Heart right ventricle (tissue), 16 donors: Measurements from ENCODE around the gene RAPGEF2. TPM values are rescaled to one million over a fixed set of nuclear protein-coding genes. Genes with fewer than 3 reads are reported as not detected.

ENCODE experiments used
- ATAC-seq, 8 donors: fragments of 200-7000 bp; cut with Tn5 transposase; one replicate each; pipeline ENCODE4 v1.9.1; 2020; ENCODE audit warnings: mild to moderate bottlenecking in 8 of 8, moderate library complexity in 8 of 8, moderate number of reproducible peaks in 1 of 8
- DNase-seq, 2 donors: peaks; one replicate each; pipeline ENCODE4 v3.0.0-alpha.2; 2020
- H3K27ac ChIP-seq, 10 donors: fragments of 200-600 bp; sonication (generic) in 2 of 10; one replicate each; pipeline versions ENCODE4 v1.5.0 to v1.8.0; 2020 to 2022; ENCODE audit warnings: mild to moderate bottlenecking in 3 of 10
- H3K27me3 ChIP-seq, 7 donors: fragments of 200-600 bp; one replicate each; pipeline ENCODE4 v1.8.0; 2021 to 2022; ENCODE audit warnings: mild to moderate bottlenecking in 2 of 7
- H3K36me3 ChIP-seq, 9 donors: fragments of 200-600 bp; sonication (generic) in 1 of 9; one replicate each; pipeline versions ENCODE4 v1.5.0 to v1.8.0; 2020 to 2022; ENCODE audit warnings: mild to moderate bottlenecking in 2 of 9
- H3K4me1 ChIP-seq, 9 donors: fragments of 200-600 bp; sonication (generic) in 1 of 9; one replicate each; pipeline versions ENCODE4 v1.5.0 to v1.8.0; 2020 to 2022; ENCODE audit warnings: mild to moderate bottlenecking in 4 of 9
- H3K4me3 ChIP-seq, 10 donors: fragments of 200-600 bp; sonication (generic) in 2 of 10; one replicate each; pipeline versions ENCODE4 v1.5.0 to v1.8.0; 2020 to 2022; ENCODE audit warnings: mild to moderate bottlenecking in 7 of 10, moderate library complexity in 2 of 10
- H3K9me3 ChIP-seq, 11 donors: fragments of 200-600 bp in 10 of 11; sonication (generic) in 2 of 11; one replicate each; pipeline versions ENCODE4 v1.5.0 to v1.8.0; 2013 to 2022; ENCODE audit warnings: mild to moderate bottlenecking in 2 of 11, control low read depth in 1 of 11, moderate library complexity in 1 of 11
- WGBS, 2 donors: extraction: QIAGEN DNeasy Blood & Tissue Kit; methylation state at CpG; one replicate each; pipeline ENCODE4 v1.1.7; 2013; ENCODE audit warnings: inconsistent platforms in 1 of 2; 5-methylcytosine and 5-hydroxymethylcytosine counted together
- intact Hi-C, 10 donors: fragments of 100-400 bp; cut with DNase I; formaldehyde crosslinking; loops; one replicate each; pipeline versions ENCODE4 v1.11.1 to v1.14.2; 2022
- polyA plus RNA-seq, 2 donors: library from polyadenylated mRNA; stranded (reverse); fragments of 200-250 nt; gene quantifications; one replicate each; pipeline ENCODE4 v1.2.3, GENCODE V29; 2013
- total RNA-seq, 10 donors: library from RNA; stranded (reverse); fragmentation: NEBNext Ultra II Directional in 3 of 10; extraction: Animal tissue kit (Norgen Biotek cat#: 25700) in 3 of 10; gene quantifications; one replicate each; pipeline versions ENCODE4 v1.2.1 to v1.2.4, GENCODE V29; 2021 to 2023
- TF ChIP-seq, protein P1 (sequence below), 9 donors: fragments of 200-600 bp; sonication (generic) in 2 of 9; IDR thresholded peaks; one replicate each; pipeline versions ENCODE4 v1.5.0 to v1.8.0; 2021 to 2022; ENCODE audit warnings: antibody characterized with exemption in 9 of 9, mild to moderate bottlenecking in 5 of 9, moderate library complexity in 1 of 9
- donor health status: Arrhythmogenic right ventricular cardiomyopathy.
- donor health status: ischemic (EF 13 %, LVEDD 7.1; RV severe dilation, severe dysfunction).
- donor health status: healthy with polysubstance abuse.
- donor health status: DM: no; HTN: yes; CAD: no.
- donor health status: DM: no; HTN: no; CAD: no.
- donor health status: ischemic (EF 25% LVEDD 6.9; RV normal size, moderate dysfunction).
- donor health status: ischemic (EF 25% LVEDD 5.7; RV mildly dilated, moderate dysfunction).
- donor health status: healthy.
- donor health status: DM: yes; HTN: yes; CAD: no.
- donor health status: Ischemic cardiomyopathy.
- donor health status: ischemic (EF 35%, LVEDD 5.7; RV mildly dilated, moderate dysfunction).
- donor health status: nonischemic (EF 11% LVEDD 7.7; RV severe dilation, severe dysfunction).
- donor health status: DM: yes; HTN: yes; CAD: no.
- donor health status: PGD.
- donor health status: ischemic (EF 29% LVEDD 5.4; RV normal size, mild dysfunction).
- donor health status: nonischemic (EF 23%, LVEDD 6.1; RV moderate dilation, normal function).

The RAPGEF2 gene
- total and polyA plus RNA-seq, 12 donors = 9.2 to 68.8 (median 53.7) TPM

DNA sequence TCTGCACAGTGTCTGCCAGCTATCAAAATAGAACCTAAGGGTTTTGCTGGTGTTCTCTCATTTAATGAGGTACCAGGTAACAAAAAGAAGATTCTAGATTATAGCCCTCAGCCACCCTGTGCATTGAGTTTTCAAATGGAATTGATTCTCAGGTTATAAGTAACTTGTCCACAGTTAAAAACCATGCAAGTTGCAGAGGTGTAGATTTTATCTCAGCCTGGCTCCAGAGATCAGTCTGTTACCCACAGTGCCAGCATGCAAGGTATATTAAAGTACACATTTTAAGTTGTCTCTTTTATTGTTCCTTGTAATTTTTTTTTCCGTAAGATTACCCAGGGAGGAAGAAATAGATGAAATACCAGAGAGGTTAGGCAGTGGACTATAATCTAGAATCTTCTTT, 59.7 kb downstream of the RAPGEF2 start:
- DNase-seq (no peak), ATAC-seq (no peak)
- Histone ChIP-seq H3K4me3 (no peak overlapping the region), H3K27ac (no peak overlapping the region), H3K36me3 (no peaks in the 10 kb centered on the region), H3K9me3 (no peaks in the 10 kb centered on the region), H3K4me1 (peaks cover 0 to 96% (median 63%) of the 10 kb centered on the region in 9 donors), H3K27me3 (no peaks in the 10 kb centered on the region)
- TF ChIP-seq, protein P1, sequence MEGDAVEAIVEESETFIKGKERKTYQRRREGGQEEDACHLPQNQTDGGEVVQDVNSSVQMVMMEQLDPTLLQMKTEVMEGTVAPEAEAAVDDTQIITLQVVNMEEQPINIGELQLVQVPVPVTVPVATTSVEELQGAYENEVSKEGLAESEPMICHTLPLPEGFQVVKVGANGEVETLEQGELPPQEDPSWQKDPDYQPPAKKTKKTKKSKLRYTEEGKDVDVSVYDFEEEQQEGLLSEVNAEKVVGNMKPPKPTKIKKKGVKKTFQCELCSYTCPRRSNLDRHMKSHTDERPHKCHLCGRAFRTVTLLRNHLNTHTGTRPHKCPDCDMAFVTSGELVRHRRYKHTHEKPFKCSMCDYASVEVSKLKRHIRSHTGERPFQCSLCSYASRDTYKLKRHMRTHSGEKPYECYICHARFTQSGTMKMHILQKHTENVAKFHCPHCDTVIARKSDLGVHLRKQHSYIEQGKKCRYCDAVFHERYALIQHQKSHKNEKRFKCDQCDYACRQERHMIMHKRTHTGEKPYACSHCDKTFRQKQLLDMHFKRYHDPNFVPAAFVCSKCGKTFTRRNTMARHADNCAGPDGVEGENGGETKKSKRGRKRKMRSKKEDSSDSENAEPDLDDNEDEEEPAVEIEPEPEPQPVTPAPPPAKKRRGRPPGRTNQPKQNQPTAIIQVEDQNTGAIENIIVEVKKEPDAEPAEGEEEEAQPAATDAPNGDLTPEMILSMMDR (IDR thresholded peaks at IDR 0.05) = no peak
- WGBS, 2 donors = 89 to 92% methylated on average over 1 of the region's 1 CpG
- intact Hi-C loops = no loop called here

DNA sequence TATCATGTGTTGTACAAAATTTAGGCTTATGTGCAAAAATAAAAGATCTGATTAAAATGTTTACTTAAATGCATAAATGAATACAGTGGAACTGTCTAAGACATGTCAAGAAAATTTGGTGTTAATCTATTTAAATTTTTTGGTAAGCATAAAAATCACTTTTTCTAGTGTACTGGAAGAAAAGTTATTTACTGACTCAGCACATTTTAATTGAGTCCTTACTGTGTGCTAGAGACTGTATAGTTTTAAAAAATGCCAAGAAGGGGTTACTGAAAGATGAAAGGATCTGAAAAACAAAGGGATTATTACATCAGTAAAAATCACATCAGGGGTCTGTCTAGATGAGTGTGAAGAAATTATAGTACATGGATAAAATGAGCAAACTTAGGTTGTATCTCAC, 60.6 kb downstream of the RAPGEF2 start:
- TF ChIP-seq, protein P1 (IDR thresholded peaks at IDR 0.05) = no peak
- no peak overlapping the region for H3K4me3 ChIP-seq
- no peaks in the 10 kb centered on the region for H3K27me3 ChIP-seq
- no peak for ATAC-seq
- peaks cover 0 to 96% (median 56%) of the 10 kb centered on the region in 9 donors for H3K4me1 ChIP-seq
- H3K27ac ChIP-seq = no peak overlapping the region
- no peaks in the 10 kb centered on the region for H3K36me3 ChIP-seq
- no peaks in the 10 kb centered on the region for H3K9me3 ChIP-seq
- no peak for DNase-seq
- intact Hi-C loops = no loop called here

DNA sequence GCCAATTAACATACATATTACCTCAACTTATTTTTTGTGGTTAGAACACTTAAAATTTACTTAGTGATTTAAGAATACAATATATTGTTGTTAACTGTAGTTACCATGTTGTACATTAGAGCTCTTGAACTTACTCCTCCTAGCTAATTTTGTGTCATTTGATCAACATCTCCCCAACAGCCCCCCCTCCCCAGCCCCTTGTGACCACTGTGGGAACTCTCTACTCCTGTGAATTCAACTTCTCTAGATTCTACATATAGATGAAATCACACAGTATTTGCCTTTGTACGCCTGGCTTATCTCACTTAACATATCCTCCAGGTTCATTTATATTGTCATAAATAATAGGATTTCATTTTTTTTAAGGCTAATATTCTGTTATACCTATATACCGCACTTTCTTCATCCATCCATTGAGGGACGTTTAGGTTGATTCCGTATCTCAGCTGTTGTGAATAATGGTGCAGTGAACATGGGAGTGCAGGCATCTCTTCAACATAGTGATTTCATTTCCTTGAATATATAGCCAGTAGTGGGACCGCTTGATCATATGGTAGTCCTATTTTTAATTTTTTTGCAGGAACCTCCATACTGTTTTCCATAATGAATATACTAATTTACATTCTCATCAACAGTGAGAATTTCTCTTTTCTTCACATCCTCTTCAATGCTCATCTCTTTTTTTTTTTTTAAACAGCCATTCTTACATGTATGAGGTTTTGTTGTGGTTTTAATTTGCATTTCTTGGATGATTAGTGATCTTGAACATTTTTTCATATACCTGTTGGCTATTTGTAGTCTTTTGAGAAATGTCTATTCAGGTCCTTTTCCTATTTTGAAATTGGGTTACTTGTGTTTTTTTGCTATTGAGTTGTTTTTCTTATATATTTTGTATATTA, 66.8 kb downstream of the RAPGEF2 start:
- TF ChIP-seq, protein P1 (IDR thresholded peaks at IDR 0.05) = no peak
- no peak overlapping the region for H3K4me3 ChIP-seq
- H3K27me3 ChIP-seq = no peaks in the 10 kb centered on the region
- intact Hi-C loops = loop anchor here in 9 of 10 donors (5.0 to 10.0 kb wide), 7 partner anchors 65 to 445 kb away; partner anchors contain the start of genes PPID (in 4 of the 9) and RAPGEF2 (in 4 of the 9)
- no peak overlapping the region for H3K27ac ChIP-seq
- H3K9me3 ChIP-seq = no peaks in the 10 kb centered on the region
- ATAC-seq (no peak), DNase-seq (no peak)
- WGBS, 2 donors = 95 to 98% methylated on average over 5 of the region's 5 CpGs
- H3K36me3 ChIP-seq = no peaks in the 10 kb centered on the region
- H3K4me1 ChIP-seq = peaks cover 0 to 94% (median 51%) of the 10 kb centered on the region in 9 donors

DNA sequence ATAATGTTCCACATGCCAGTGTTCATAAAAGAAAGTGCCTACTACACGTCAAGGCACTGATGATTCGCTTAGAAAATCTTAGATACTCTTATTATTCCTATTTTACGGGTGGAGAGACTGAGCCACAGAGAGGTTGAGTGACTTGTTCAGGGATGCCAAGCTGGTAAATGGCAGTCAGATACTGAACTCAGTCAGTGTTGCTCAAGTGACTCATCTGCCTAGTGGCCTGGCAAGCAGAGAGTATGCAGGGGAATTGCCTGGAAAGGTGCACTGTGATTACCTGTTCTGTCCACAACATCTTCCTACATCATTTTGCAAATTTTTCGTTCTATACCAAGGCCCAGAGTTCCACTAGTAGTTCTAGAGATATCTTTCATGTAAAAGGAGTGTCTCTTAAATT, 68.4 kb downstream of the RAPGEF2 start:
- no peak for DNase-seq
- intact Hi-C loops = loop anchor here in 9 of 10 donors (5.0 to 10.0 kb wide), 7 partner anchors 66 to 446 kb away; partner anchors contain the start of genes PPID (in 4 of the 9) and RAPGEF2 (in 4 of the 9)
- Histone ChIP-seq H3K9me3 (no peaks in the 10 kb centered on the region), H3K4me1 (peaks cover 11 to 96% (median 55%) of the 10 kb centered on the region in 9 donors), H3K4me3 (no peak overlapping the region), H3K27me3 (no peaks in the 10 kb centered on the region), H3K27ac (peak overlapping the region in 1 of 10 donors; percentile 81), H3K36me3 (no peaks in the 10 kb centered on the region)
- no peak for ATAC-seq
- TF ChIP-seq, protein P1 (IDR thresholded peaks at IDR 0.05) = no peak
- 89 to 91% methylated on average over 4 of the region's 4 CpGs for WGBS, 2 donors
